Thyroid gland (tissue), 4 donors: Measurements from ENCODE around the gene MLF2.

Experiments
- POLR2A ChIP-seq, 2 donors: fragments of 450-650 bp; IDR thresholded peaks; one replicate each; pipeline ENCODE4 v1.6.1; 2017; ENCODE audit warnings: antibody characterized with exemption in 2 of 2, mild to moderate bottlenecking in 2 of 2, moderate library complexity in 1 of 2
- TF ChIP-seq, protein P1 (sequence below), 6 experiments: fragments of 200-600 bp in 3 of 6; fragments of 450-650 bp in 3 of 6; sonication (generic) in 3 of 6; IDR thresholded peaks; one replicate each; pipeline ENCODE4 v1.5.1; 2016 to 2019; ENCODE audit warnings: antibody characterized with exemption in 6 of 6, mild to moderate bottlenecking in 2 of 6, inconsistent platforms in 1 of 6, moderate library complexity in 1 of 6

DNA sequence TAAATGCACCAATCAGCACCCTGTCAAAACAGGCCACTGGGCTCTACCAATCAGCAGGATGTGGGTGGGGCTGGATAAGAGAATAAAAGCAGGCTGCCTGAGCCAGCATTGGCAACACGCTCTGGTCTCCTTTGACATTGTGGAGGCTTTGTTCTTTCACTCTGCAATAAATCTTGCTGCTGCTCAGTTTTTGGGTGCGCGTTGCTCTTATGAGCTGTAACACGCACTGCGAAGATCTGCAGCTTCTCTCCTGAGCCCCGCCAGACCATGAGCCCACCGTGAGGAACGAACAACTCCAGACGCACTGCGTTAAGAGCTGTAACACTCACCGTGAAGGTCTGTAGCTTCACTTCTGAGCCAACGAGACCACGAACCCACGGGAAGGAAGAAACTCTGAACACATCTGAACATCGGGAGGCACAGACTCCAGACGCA lies 44.0 kb downstream of the MLF2 start:
- TF ChIP-seq, protein P1, sequence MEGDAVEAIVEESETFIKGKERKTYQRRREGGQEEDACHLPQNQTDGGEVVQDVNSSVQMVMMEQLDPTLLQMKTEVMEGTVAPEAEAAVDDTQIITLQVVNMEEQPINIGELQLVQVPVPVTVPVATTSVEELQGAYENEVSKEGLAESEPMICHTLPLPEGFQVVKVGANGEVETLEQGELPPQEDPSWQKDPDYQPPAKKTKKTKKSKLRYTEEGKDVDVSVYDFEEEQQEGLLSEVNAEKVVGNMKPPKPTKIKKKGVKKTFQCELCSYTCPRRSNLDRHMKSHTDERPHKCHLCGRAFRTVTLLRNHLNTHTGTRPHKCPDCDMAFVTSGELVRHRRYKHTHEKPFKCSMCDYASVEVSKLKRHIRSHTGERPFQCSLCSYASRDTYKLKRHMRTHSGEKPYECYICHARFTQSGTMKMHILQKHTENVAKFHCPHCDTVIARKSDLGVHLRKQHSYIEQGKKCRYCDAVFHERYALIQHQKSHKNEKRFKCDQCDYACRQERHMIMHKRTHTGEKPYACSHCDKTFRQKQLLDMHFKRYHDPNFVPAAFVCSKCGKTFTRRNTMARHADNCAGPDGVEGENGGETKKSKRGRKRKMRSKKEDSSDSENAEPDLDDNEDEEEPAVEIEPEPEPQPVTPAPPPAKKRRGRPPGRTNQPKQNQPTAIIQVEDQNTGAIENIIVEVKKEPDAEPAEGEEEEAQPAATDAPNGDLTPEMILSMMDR (IDR thresholded peaks at IDR 0.05) = no peak
- no peak for TF ChIP-seq POLR2A (IDR thresholded peaks at IDR 0.05)
